Measurements from ENCODE around the gene TGIF2. TPM values are rescaled to one million over a fixed set of nuclear protein-coding genes. Genes with fewer than 3 reads are reported as not detected.

Gene TGIF2
- total and polyA plus RNA-seq, 9 of the 15 experiments (the other 6 are each of a cell fraction or from before 2014, with no cell fraction given): 6.8 to 27.8 (median 15.7) TPM

GRCh38 chr20:36574366-36575135 is 1.2 kb downstream of the TGIF2 start (continued):
- TF ChIP-seq RBM22 (IDR thresholded peaks at IDR 0.05; ENCODE audit: low read depth, low read length, poor library complexity, severe bottlenecking) (peak; percentile 48), ZNF12 (CRISPR knock-in tag; IDR thresholded peaks at IDR 0.05) (no peak), KLF16 (IDR thresholded peaks at IDR 0.05) (peak; percentile 73), SMAD2 (IDR thresholded peaks at IDR 0.05; ENCODE audit: low read depth, low read length) (no peak), BDP1 (IDR thresholded peaks at IDR 0.05; ENCODE audit: insufficient read depth, insufficient read length) (no peak), CTBP1 (IDR thresholded peaks at IDR 0.05; ENCODE audit: borderline replicate concordance) (peak; percentile 58; the same call in 1 of the 2 replicates), ZC3H8 (IDR thresholded peaks at IDR 0.05) (no peak), CHD4 (IDR thresholded peaks at IDR 0.05; ENCODE audit: insufficient read depth, insufficient replicate concordance, low read depth, low read length, poor library complexity, severe bottlenecking) (peak; percentile 30), SAP30 (IDR thresholded peaks at IDR 0.05; ENCODE audit: borderline replicate concordance, insufficient read depth, low read depth, low read length, poor library complexity, severe bottlenecking) (peak; percentile 67), HNRNPH1 (optimal IDR thresholded peaks at IDR 0.05; ENCODE audit: low read depth, low read length) (no peak), CTCF (IDR thresholded peaks at IDR 0.05 in 2 of 3, conservative IDR thresholded peaks at IDR 0.05 in 1 of 3; ENCODE audit: insufficient read depth in 2 of 3, low read depth in 1 of 3, low read length in 3 of 3) (no peak; a peak in 1 of 6 replicates), CBFA2T2 (conservative IDR thresholded peaks at IDR 0.05) (0 out of 2 replicates have a peak, but pooled peaks have one; percentile 4), BMI1 (IDR thresholded peaks at IDR 0.05; ENCODE audit: low read length) (no peak)
- TF ChIP-seq, protein P1, sequence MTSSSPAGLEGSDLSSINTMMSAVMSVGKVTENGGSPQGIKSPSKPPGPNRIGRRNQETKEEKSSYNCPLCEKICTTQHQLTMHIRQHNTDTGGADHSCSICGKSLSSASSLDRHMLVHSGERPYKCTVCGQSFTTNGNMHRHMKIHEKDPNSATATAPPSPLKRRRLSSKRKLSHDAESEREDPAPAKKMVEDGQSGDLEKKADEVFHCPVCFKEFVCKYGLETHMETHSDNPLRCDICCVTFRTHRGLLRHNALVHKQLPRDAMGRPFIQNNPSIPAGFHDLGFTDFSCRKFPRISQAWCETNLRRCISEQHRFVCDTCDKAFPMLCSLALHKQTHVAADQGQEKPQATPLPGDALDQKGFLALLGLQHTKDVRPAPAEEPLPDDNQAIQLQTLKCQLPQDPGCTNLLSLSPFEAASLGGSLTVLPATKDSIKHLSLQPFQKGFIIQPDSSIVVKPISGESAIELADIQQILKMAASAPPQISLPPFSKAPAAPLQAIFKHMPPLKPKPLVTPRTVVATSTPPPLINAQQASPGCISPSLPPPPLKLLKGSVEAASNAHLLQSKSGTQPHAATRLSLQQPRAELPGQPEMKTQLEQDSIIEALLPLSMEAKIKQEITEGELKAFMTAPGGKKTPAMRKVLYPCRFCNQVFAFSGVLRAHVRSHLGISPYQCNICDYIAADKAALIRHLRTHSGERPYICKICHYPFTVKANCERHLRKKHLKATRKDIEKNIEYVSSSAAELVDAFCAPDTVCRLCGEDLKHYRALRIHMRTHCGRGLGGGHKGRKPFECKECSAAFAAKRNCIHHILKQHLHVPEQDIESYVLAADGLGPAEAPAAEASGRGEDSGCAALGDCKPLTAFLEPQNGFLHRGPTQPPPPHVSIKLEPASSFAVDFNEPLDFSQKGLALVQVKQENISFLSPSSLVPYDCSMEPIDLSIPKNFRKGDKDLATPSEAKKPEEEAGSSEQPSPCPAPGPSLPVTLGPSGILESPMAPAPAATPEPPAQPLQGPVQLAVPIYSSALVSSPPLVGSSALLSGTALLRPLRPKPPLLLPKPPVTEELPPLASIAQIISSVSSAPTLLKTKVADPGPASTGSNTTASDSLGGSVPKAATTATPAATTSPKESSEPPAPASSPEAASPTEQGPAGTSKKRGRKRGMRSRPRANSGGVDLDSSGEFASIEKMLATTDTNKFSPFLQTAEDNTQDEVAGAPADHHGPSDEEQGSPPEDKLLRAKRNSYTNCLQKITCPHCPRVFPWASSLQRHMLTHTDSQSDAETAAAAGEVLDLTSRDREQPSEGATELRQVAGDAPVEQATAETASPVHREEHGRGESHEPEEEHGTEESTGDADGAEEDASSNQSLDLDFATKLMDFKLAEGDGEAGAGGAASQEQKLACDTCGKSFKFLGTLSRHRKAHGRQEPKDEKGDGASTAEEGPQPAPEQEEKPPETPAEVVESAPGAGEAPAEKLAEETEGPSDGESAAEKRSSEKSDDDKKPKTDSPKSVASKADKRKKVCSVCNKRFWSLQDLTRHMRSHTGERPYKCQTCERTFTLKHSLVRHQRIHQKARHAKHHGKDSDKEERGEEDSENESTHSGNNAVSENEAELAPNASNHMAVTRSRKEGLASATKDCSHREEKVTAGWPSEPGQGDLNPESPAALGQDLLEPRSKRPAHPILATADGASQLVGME (CRISPR knock-in tag; IDR thresholded peaks at IDR 0.05): no peak
- TF ChIP-seq, protein P2, sequence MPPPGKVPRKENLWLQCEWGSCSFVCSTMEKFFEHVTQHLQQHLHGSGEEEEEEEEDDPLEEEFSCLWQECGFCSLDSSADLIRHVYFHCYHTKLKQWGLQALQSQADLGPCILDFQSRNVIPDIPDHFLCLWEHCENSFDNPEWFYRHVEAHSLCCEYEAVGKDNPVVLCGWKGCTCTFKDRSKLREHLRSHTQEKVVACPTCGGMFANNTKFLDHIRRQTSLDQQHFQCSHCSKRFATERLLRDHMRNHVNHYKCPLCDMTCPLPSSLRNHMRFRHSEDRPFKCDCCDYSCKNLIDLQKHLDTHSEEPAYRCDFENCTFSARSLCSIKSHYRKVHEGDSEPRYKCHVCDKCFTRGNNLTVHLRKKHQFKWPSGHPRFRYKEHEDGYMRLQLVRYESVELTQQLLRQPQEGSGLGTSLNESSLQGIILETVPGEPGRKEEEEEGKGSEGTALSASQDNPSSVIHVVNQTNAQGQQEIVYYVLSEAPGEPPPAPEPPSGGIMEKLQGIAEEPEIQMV (tag; conservative IDR thresholded peaks at IDR 0.05; ENCODE audit: low read depth): no peak
- TF ChIP-seq, protein P3, sequence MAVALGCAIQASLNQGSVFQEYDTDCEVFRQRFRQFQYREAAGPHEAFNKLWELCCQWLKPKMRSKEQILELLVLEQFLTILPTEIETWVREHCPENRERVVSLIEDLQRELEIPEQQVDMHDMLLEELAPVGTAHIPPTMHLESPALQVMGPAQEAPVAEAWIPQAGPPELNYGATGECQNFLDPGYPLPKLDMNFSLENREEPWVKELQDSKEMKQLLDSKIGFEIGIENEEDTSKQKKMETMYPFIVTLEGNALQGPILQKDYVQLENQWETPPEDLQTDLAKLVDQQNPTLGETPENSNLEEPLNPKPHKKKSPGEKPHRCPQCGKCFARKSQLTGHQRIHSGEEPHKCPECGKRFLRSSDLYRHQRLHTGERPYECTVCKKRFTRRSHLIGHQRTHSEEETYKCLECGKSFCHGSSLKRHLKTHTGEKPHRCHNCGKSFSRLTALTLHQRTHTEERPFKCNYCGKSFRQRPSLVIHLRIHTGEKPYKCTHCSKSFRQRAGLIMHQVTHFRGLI (CRISPR knock-in tag; IDR thresholded peaks at IDR 0.05): no peak

All from K562 (cell line).